LHCN-M2 (cell line): ENCODE measurements around the gene GLIS1. TPM values are rescaled to one million over a fixed set of nuclear protein-coding genes. Genes with fewer than 3 reads are reported as not detected.

Experiments used
- DNase-seq: peaks from one replicate; pipeline ENCODE4 v3.0.0-alpha.2; 2012; ENCODE audit warnings: low read depth
- total RNA-seq: library from RNA; depleted of rRNA; stranded (reverse); fragments of >200 nt; gene quantifications from 2 replicates; pipeline ENCODE4 v1.2.3, GENCODE V29; 2014

The GLIS1 gene
- total RNA-seq, 1 experiment from 2014 or later = 3.7 TPM

DNA sequence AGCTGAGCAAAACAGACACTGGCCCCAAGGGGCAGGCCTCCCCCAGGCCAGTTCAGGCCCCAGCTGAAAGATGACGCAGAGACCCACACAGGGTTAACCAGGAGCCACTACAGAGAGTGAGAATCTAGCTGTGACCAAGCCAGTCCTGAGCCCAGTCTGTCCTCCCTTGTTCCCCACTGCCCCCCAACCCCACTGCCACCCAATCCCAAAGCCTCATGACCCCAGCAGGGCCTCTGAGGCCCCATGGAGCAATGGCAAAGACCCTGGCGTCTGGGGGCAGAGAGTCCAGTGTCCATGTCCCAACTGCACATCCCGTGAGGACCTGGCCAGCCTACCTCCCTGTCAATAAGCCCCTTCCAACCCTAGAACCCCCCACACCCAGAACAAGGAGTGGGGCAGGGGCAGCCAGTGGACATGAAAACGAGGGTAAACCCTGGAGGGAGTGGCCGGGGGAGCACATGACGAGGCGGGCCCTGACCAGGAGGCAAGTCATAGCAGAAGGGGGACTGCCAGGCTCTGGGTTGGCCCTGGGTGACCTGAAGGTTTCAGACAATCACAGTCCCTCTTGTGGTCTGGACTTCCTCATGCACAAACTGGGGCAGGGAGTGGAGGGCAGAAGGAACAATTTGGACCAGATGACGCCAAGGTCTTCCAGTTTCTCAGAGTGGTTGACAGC, 100.5 kb downstream of the GLIS1 start:
- no peak for DNase-seq

DNA sequence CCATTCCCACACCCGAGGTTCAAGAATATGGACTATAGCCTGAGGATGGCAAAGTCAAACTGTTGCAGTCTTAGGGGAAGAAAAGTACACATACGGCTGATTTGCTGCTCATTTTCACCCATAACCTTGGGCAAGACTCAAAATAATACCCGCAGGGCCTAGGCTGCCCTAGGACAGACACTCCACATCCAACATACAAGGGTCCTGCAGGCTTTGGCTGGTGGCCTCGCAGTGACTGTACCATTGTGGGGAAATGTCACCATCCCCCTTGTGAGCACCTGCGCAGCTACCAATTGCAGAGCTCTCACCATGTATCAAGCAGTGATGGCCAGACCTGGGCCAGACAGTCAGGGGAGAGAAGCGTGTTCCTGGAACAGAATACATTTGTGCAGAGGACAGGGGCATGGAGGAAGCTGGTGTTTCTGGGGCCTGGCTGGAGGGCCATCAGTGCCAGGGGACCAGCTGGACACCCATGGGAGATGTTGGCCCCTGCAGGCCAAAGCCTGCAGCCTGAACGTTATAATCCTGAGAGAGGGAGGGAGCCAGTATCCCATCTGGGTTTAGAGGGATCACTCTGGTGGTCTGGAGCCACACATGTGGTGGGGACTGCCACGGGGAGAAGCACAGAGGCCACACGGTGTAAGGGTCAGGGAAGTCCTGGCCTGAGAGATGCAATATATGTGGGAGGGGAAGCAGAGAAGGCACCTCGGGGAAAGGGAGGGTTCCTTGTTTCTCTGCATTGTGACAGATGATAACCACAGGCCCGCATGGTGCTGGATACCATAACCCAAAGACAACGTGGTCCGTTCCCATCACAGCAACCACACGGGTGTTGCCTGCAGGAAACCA, 101.2 kb downstream of the GLIS1 start:
- DNase-seq = no peak

DNA sequence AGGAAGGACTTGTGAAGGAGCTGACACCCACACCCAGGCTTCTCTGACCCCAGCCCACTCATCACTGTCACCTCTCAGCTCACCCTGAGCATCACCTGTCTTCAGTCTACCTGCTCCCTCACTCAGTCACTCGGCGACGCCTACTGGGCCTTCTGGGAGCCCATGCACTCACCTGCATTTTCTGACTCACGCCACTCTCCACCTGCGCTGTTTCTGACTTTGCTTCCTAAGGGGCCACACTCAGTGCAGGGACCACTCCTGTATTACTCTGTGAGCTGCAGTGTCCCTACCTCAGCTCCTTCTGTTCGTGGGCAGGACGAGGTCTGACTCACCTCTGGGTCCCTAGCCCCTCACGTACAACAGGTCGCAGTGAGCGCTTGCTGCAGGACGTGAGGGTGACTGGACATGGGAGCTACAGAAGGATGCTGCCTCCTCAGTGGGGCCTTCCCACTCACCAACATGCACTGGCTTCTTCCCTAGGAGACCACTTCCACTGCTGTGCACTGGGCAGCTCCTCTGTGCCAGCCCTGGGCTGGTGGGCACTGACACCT, 102.3 kb downstream of the GLIS1 start:
- no peak for DNase-seq

DNA sequence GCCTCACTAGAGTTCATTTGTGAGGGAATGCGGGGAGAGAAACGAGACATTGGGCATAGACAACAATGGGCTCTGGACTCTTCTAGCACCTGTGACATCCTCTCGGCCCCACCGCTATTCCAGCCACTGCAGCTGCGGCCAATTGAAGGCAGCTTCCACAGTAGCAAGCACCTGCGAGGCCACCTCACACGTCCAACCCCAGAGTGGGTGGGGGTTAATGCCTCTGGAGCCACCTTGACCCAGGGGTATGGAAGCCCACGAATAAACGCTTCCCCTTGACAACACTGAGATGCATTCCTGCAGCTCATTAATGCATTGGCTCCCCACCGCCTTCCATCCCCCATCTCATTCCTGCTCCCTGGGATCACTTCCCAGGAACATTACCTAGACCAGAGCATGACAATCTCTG, 104.4 kb downstream of the GLIS1 start:
- DNase-seq = no peak

DNA sequence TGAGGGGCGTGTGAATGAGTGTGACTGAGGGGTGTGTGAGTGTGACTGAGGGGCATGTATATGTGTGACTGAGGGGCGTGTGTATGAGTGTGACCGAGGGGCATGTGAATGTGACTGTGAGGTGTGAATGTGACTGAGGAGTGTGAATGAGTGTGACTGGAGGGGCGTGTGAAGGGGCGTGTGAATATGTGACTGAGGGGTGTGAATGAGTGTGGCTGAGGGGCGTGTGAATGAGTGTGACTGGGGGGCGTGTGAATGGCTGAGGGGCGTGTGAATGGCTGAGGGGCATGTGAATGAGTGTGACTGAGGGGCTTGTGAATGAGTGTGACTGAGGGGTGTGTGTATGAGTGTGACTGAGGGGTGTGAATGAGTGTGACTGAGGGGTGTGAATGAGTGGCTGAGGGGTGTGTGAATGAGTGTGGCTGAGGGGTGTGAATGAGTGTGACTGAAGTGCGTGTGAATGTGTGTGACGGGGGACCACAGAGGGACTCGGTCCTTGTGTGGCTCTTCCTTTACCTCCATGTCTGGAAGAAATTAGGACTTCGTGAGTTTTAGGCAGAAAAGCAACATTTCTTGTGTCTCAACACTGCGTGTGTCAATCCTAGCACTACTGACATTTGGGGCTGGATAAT, 105.8 kb downstream of the GLIS1 start:
- no peak for DNase-seq

DNA sequence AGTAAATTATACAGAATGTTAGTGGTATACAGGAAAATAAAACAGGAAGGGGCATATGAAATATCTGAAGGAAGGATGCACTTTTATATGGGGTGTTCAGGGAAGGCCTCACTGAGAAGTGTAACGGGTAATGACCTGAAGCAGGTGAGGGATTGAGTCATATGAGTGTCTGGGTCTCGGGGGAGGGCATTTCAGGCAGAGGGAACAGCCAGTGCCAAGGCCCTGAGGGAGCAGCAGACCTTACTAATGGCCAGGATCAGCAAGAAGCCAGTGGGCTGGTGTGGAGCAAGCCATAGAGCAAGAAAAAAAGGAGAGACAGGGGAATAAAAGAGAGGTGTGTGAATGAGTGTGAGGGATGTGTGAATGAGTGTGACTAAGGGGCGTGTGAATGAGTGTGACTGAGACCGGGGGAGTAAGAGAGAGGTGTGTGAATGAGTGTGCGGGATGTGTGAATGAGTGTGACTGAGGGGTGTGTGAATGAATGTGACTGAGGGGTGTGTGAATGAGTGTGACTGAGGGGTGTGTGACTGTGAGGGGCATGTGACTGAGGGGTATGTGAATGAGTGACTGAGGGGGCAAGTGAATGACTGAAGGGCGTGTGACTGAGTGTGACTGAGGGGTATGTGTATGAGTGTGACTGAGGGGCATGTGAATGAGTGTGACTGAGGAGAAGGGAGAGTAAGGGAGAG, 107.2 kb downstream of the GLIS1 start:
- no peak for DNase-seq

DNA sequence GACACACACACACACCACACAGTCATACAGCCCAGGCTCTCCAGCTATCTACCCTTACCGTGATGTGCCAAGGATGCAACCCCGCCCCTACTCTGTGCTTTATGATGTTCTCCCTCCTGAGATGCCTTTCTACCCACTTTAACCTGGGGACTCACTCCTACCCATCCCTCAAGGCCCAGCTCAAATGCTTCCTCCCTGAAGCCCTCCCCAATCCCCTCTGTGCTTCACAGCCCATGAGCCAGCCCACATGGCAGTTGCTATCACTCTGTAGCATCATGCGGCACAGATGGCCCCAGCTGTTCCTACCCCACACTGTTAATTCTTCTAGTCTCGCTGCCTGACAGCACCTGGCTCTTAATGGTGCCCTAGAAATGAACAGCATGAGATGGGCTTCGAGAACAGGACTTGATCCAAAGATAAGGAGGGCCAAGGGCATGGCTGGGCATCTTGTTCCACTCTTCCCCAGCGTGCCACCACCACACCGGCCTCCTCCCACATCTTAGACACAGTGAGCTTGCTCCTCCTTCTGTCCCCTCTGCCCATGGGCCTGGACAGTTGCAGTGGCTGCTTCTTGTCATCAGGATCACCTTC, 109.8 kb downstream of the GLIS1 start:
- no peak for DNase-seq

DNA sequence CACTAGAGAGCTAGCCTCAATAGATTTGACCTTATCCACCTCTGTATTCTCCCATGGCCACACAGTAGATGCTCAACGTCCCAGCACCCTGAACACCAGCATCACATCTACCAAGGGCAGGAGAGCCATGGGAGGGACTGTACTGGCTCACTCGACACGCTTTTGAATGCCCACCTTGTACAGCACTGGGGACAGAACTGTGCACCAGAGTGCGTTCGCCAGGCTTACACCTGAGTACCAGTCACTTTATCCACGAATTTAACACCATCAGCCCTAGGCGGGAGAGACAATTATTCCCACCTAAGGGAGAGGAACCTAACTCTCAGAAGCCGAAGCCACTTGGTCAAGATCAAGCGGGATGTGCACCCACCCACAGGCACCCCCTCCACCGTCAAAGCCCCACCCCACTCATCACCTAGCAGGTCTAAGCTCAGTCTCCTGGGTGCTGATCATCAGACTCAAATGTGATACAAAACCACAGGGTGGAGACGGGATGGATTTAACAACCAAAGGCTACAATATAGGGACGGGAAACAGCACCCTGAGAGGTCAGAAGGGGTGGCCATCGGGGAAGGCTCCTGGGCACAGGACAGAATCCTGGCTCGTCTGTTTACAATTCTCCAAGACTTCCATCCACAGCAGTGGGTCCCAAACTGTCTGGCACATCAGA, 110.5 kb downstream of the GLIS1 start:
- DNase-seq = no peak

DNA sequence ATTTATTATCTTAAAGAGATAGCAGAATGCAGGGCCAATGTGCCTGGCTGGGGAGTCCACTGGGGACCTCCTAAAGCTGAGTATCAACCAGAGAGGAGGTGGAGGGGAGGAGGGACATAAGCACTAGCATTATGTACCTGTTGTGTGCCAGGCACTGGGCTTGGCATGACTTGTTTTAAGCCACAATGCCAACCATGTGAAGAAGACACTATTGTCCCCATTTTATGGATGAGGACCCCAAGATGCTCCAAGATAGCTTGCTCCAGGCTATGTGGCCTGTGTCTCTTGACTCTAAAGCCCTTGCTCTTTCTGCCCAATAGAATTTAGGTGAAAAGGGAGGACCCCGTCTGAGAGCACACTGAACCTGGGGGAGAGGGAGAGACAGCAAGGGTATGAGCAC, 111.3 kb downstream of the GLIS1 start:
- no peak for DNase-seq

DNA sequence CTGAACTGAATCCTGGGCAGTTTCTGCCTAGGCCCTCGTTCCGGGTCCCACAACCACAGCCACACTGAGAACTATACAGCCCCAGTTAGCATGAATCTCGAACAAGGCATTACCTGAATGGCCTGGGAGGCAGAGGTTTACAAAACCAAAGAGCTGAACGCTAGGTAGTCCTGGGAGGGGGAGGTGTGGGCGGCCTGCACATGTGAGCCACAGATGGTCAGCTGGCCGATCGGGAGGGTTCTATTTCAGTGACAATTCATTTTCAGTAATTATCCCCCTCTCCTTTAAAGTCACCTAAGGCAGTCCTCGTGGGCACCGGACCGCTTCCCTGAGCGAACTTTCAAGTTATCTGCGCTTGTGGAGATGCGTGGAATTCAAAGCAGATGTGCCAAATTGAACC, 111.9 kb downstream of the GLIS1 start:
- DNase-seq = no peak

DNA sequence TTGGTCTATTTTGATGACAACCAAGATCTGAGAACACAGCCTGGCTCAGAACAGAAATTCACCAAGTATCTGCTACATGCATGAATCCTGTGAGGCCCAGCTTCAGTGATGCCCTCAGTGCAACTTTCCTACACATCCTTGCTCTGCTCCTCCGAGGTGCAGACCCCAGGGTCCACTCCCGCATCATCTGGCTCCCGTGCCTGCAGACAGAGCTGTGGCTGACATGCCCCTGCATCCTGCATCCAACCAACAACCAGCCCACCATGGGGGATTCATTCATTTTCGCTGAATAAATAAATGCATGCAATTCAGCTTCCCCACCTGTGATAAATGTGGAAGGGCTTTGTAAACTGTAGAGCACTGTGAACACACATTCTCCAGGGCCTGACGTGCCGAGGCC, 112.3 kb downstream of the GLIS1 start:
- DNase-seq = no peak

DNA sequence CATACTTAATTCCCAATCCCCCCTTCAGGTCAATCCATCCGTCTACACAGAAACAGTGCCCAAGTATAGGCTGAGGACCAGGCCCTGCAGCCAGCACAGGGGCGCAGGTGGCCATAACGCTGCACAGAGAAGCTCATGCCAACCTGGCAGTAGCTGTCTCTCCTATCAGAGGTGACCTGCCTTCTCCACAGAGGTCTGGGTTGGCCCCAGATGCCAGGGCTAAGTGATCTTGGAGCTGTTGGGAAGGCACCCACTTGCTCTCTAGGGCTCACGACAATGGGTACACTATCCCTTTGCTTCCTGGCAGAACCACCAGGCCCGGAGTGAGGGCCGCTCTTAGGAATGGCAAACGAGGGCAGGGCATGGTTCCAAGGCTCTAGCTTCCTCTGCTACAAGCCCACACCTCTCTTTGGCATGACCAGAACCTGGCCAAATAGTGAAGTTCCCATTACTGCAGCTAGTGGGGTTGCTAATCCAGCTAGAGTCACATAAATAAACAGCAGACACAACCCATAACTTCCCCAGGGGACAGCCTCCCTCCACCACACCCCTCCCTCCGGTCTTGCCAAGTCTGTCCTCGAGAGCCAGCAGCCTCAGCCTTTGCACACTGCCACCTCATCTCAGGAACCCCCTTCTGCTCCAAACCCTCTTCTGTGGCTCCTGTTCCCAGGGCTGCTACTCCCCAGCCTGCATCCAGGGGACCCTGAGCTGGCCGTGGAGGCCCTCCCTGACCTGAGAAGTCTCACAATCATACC, 113.0 kb downstream of the GLIS1 start:
- no peak for DNase-seq

DNA sequence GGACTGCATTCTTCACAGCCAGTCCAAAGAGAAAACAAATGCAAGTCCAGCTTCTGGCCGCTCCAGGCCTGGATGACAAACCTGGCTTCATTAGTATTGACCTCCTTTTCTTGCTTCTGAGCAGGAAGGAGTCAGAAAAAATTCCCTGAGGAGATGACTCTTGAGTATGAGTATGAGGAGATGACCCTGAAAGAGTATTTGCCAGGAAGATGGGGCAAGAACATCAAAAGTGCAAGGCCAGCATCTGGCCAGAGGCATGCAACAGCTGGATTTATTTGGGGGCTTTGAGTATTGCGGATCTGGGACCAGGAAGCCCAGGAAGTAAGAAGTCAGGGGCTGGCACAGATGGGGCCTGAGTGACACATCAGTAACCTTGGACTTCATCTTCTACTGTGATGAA, 113.9 kb downstream of the GLIS1 start:
- DNase-seq = peak; percentile 71

DNA sequence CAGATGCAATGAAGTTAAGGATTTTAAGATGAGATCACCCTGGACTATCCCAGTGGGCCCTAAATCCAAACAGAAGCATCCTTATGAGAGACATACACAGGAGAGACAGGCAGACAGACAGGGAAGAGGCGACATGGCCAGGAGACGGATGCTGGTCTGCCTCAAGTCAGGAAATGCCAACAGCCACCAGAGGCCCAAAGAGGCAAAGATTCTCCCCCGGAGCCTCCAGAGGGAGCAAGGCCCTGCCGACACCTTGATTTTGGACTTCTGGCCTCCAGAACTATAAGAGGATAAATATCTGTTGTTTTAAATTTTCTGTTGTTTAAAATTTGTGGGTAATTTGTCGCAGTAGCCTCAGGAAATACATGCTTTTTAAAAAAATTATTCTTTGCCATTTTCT, 116.4 kb downstream of the GLIS1 start:
- no peak for DNase-seq

DNA sequence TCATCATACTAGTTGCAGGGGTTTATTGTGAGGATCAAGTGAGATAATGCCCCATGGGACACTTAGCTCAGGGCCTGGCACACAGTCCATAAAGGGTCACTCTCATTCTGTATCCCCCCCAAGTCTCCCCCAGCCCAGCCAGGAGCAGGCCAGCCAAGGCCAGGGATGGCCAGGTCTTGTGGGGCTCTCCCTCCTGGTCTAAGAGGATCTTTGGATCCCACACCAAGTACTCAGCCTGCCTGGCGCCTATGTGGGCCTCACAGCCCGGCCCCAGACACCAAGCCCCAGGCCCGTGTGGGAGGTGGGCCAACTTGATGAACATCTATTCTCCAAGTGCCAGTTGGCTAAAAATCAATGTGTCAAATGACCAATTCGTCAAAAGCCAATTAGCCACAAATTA, 117.8 kb downstream of the GLIS1 start:
- DNase-seq = no peak

DNA sequence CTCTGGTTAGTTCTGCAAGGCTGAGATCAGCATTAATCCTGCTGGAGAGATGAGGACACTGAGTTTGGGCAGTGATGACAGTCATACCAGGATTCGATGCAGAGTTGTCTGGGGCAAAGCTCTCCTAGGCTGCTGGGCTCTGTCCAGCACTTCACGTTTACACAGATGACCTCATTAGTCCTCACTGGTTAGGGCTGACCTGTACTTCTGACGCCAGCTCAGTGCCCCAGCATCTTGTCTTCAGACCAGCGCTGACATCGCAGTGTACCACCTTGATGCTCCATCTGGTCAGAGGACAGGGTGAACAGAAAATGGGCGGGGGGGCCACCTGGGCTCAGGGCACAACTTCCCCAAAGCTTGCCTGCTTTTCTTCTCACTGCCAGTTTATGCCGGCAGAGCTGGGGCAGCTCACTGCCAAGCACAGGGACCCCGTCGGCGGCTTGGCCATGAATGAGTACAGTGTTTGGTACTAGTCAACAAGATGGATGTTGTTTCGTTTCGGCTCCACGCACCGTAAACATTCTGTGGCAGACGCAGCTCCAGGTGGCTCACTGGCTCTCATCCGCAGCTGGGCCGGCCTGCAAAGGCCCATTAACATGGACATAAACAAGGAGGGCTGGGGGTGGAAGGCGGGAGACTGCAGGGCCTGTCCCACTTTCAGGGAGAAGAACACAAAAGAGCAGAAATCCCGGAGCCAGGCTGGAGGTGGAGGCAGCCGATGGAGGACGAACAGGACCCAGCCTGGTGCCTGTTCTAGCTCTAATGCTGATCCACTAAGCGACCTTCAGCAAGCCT, 118.7 kb downstream of the GLIS1 start:
- no peak for DNase-seq

DNA sequence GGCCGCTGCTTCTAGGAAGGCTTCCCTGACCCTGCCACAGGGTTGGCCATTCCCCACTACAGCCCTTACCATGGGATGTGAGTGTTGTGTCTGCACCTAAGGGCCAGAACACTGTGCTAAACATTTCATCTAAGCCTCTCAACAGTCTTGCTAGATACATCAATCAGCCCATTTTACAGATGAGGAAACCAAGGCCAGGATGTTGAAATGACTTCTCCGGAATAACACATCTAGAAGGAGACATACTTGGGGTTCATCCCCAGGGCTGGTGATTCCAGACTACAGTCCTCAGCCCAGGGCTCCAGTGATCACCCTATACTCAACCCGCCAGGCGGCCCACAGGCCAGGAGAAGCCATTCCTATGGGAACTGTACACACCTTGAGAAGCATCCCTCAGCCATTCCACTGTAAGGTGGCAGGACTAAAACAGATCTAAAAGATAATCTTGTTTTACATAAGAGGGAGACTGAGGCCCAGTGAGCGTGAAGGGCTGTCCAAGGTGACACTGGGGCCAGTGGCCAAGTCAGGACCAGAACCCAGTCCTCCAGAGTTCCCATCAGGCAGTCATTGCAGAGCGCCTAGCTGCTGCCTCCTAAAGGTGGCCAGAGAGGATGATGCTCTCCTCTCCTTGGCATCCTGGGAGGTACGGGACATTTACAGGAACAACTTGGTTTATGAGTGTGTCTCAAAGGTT, 119.5 kb downstream of the GLIS1 start:
- DNase-seq = no peak

DNA sequence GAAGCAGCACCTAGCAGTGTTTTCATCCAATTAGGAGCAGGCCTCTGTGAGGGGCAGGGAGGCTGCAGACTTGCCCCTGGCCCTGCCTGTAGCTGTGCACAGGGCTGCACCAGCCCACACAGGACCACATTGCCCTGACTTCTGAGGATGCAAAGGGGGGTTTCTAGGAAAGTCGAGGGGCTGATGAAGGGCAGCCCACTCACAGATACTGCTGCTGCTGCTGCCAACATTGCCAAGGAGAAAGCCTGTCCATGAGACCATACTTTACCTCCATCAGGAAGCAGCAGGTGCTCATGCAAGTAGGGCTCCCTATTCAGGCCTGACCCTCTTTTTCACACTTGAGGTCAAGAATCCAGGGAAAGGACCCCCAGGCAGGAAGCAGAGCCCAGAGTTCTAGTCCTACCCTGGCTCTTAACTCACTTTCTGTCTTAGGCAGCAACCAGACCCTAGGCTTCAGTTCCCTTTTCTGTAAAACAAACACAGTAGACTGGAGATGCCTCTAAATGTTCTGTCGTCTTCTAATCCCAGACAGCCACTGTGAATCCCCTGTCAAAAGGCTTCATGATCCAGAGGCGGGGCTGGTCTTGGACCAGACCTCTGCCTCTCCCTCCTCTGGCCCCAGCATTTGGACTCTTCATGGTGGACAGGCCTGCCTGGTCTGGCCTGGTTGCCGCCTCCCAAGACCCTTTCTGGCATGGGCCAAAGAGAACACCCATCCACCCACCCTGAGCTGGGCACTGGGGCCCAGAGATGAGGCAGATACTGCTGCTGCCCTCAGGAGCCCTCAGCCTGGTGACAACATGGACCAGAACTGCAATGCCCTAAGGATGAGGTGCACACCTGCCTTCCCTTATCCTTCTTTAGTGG, 120.2 kb downstream of the GLIS1 start:
- DNase-seq = no peak
